GM12878 (cell line): ENCODE measurements around the gene RANBP9. TPM values are rescaled to one million over a fixed set of nuclear protein-coding genes. Genes with fewer than 3 reads are reported as not detected.

Experiments
- ATAC-seq: fragments of 200-7000 bp; cut with Tn5 transposase; 3 replicates; pipeline ENCODE4 v1.9.1; 2020; ENCODE audit warnings: mild to moderate bottlenecking, moderate library complexity
- BruUV-seq: library from RNA; stranded (reverse); fragments of 400-500 nt; replicated peaks from 2 replicates; lab custom pipeline; 2021; lab: Mats Ljungman, UMichigan
- CTCF ChIA-PET: fragments of 300-600 bp; sonication (Branson Sonifier 250); formaldehyde crosslinking; extraction: SDS; loops from one replicate; lab custom pipeline; 2021; ENCODE audit warnings: inconsistent platforms; lab: Yijun Ruan, JAX
- POLR2A ChIA-PET: fragments of 350-600 bp; formaldehyde crosslinking; extraction: SDS; loops from one replicate; lab custom pipeline; 2021; ENCODE audit warnings: inconsistent platforms; lab: Charles Lee
- RAD21 ChIA-PET: fragments of 300-600 bp; sonication (Branson Sonifier 250); formaldehyde crosslinking; loops from one replicate; lab custom pipeline; 2023; ENCODE audit warnings: antibody characterized with exemption; ENCODE audit not compliant: unreplicated experiment; lab: Charles Lee
- SMC1A ChIA-PET: fragments of 300-600 bp; sonication (Branson Sonifier 250); formaldehyde crosslinking; loops from one replicate; lab custom pipeline; 2023; ENCODE audit not compliant: unreplicated experiment, uncharacterized antibody; lab: Charles Lee
- DNase-seq: peaks from one replicate; pipeline ENCODE4 v3.0.0-alpha.2; 2011; ENCODE audit warnings: low read depth, low spot score
- FAIRE-seq: peaks from 3 replicates; lab custom pipeline; 2011; peaks lifted over from hg19 to GRCh38; lab: Jason Lieb, UNC
- H2AFZ ChIP-seq: 2 replicates; pipeline ENCODE4 v1.6.0; 2011; ENCODE audit warnings: low read depth, low read length, control low read depth; ENCODE audit not compliant: control insufficient read depth
- H3K27ac ChIP-seq: 2 replicates; pipeline ENCODE4 v1.5.1; 2011; ENCODE audit warnings: control low read depth; ENCODE audit not compliant: control insufficient read depth, insufficient read depth
- H3K27me3 ChIP-seq, 2 experiments: replicated peaks in 1 of 2; 2 replicates each; pipeline versions ENCODE4 v1.6.0 to v1.6.1; 2011; ENCODE audit warnings: low read length in 1 of 2; ENCODE audit not compliant: control insufficient read depth in 2 of 2, insufficient read depth in 2 of 2
- H3K36me3 ChIP-seq, 2 experiments: 2 replicates each; pipeline ENCODE4 v1.5.1; 2011; ENCODE audit warnings: low read length in 1 of 2; ENCODE audit not compliant: control insufficient read depth in 2 of 2, insufficient read depth in 2 of 2
- H3K4me1 ChIP-seq: 2 replicates; pipeline ENCODE4 v1.6.1; 2011; ENCODE audit warnings: mild to moderate bottlenecking, low read length, moderate library complexity, mixed read lengths; ENCODE audit not compliant: control insufficient read depth, insufficient read depth
- H3K4me2 ChIP-seq: 2 replicates; pipeline ENCODE4 v1.6.0; 2011; ENCODE audit warnings: control low read depth; ENCODE audit not compliant: control insufficient read depth, insufficient read depth
- H3K4me3 ChIP-seq: fragments of 200-600 bp; sonication (generic); 2 replicates; pipeline ENCODE4 v1.5.1; 2016
- H3K79me2 ChIP-seq: 2 replicates; pipeline ENCODE4 v1.6.0; 2011; ENCODE audit warnings: low read length; ENCODE audit not compliant: control insufficient read depth, insufficient read depth
- H3K9ac ChIP-seq: 2 replicates; pipeline ENCODE4 v1.8.0; 2011; ENCODE audit warnings: low read length, control low read depth, mixed read lengths; ENCODE audit not compliant: control insufficient read depth, insufficient read depth
- H3K9me3 ChIP-seq: replicated peaks from 3 replicates; pipeline ENCODE4 v1.5.1; 2011; ENCODE audit warnings: mild to moderate bottlenecking, low read length; ENCODE audit not compliant: control insufficient read depth, insufficient read depth
- H4K20me1 ChIP-seq: 2 replicates; pipeline ENCODE4 v1.6.0; 2011; ENCODE audit not compliant: control insufficient read depth, insufficient read depth
- ELK1 ChIP-seq: IDR thresholded peaks from 2 replicates; pipeline ENCODE4 v1.6.1; 2012; ENCODE audit warnings: low read depth, low read length, improper control_type of control experiment
- HDAC2 ChIP-seq: fragments of 200-600 bp; sonication (generic); IDR thresholded peaks from 2 replicates; pipeline ENCODE4 v1.6.1; 2017
- IRF3 ChIP-seq: fragments of 450-650 bp; IDR thresholded peaks from 2 replicates; pipeline ENCODE4 v1.6.1; 2014; ENCODE audit warnings: mild to moderate bottlenecking
- NFYB ChIP-seq: IDR thresholded peaks from 2 replicates; pipeline ENCODE4 v1.6.1; 2011; ENCODE audit warnings: low read depth, mild to moderate bottlenecking, low read length, improper control_type of control experiment, moderate library complexity; ENCODE audit not compliant: insufficient read depth
- WGBS: methylation state at CpG from one replicate; pipeline ENCODE4 v1.1.6; 2016; ENCODE audit warnings: low lambda C conversion rate; ENCODE audit not compliant: insufficient replicate concordance, insufficient coverage; ENCODE audit errors: missing lambda C conversion rate; 5-methylcytosine and 5-hydroxymethylcytosine counted together
- in situ Hi-C: fragments of 300-500 bp; cut with MboI; formaldehyde crosslinking; loops from 9 replicates; pipeline ENCODE4 v1.14.3; 2018; ENCODE audit warnings: mixed read lengths
- intact Hi-C: fragments of 100-400 bp; cut with micrococcal nuclease; formaldehyde crosslinking; loops from one replicate; pipeline ENCODE4 v1.14.2; 2022; ENCODE audit not compliant: unreplicated experiment
- polyA plus RNA-seq, 11 experiments: library from polyadenylated mRNA; depleted of rRNA in 4 of 11; unstranded in 6 of 11; stranded (reverse) in 5 of 11; fragments of >200 nt; fragmentation: Nextera tagmentation in 4 of 11; fragmentation: Illumina TruSeq in 1 of 11; extraction: Ambion mirVana in 4 of 11; extraction: Trizol in 1 of 11; gene quantifications; 1 replicate in 1 of 11; 2 replicates in 10 of 11; pipeline versions ENCODE4 v1.2.1 to v1.2.3, GENCODE V29; 2011 to 2016; ENCODE audit warnings: inconsistent platforms in 2 of 11, missing spikeins in 2 of 11, low read depth in 1 of 11
- total RNA-seq, 4 experiments: library from RNA; depleted of rRNA in 3 of 4; stranded (reverse); fragments of >200 nt in 3 of 4; fragmentation: Illumina TruSeq in 1 of 4; extraction: Trizol in 1 of 4; gene quantifications; 2 replicates each; pipeline versions ENCODE4 v1.2.1 to v1.2.3, GENCODE V29; 2013 to 2021

Gene RANBP9
- total and polyA plus RNA-seq, 10 of the 15 experiments (the other 5 are each of a cell fraction or from before 2014, with no cell fraction given) = 3.7 to 43.1 (median 16.2) TPM

GRCh38 chr6:13743736-13744127 lies 32.1 kb upstream of the RANBP9 start:
- Histone ChIP-seq H3K4me3 (no peak overlapping the region), H3K4me2 (no peak overlapping the region), H4K20me1 (no peaks in the 10 kb centered on the region), H2AFZ (no peak overlapping the region), H3K27ac (no peak overlapping the region), H3K27me3 (no peaks in the 10 kb centered on the region), H3K4me1 (no peaks in the 10 kb centered on the region), H3K36me3 (no peaks in the 10 kb centered on the region), H3K79me2 (no peaks in the 10 kb centered on the region), H3K9me3 (no peaks in the 10 kb centered on the region; the same call in 2 of the 3 replicates), H3K9ac (no peak overlapping the region)
- WGBS = 90% methylated on average over 7 of the region's 7 CpGs
- POLR2A ChIA-PET = no interaction called here
- in situ Hi-C loops (no loop called here), intact Hi-C loops (no loop called here)
- SMC1A ChIA-PET = interaction anchor here (0.6 to 1.3 kb wide), 2 partner anchors 51 to 56 kb away, joined by 3 read pairs; no protein-coding TSS in a partner anchor
- FAIRE-seq (no peak), DNase-seq (no peak), ATAC-seq (no peak)
- no TSS peak for BruUV-seq
- CTCF ChIA-PET = no interaction called here
- TF ChIP-seq HDAC2 (no peak), NFYB (peak; percentile 47; the same call in 1 of the 2 replicates), ELK1 (no peak), IRF3 (no peak)
- RAD21 ChIA-PET = no interaction called here
